GM21423 (cell line): Measurements from ENCODE around the gene LYPLA2.
"Not testable (repeated sequence)": the region's sequence is repeated elsewhere in the genome, so short reads cannot be mapped to it uniquely, and the experiment has no call there.

Experiments used
- ATAC-seq: cut with Tn5 transposase; IDR thresholded peaks from one replicate; pipeline ENCODE4 v1.9.1; 2021; ENCODE audit warnings: mild to moderate bottlenecking, moderate library complexity; ENCODE audit not compliant: unreplicated experiment

The LYPLA2 gene

DNA sequence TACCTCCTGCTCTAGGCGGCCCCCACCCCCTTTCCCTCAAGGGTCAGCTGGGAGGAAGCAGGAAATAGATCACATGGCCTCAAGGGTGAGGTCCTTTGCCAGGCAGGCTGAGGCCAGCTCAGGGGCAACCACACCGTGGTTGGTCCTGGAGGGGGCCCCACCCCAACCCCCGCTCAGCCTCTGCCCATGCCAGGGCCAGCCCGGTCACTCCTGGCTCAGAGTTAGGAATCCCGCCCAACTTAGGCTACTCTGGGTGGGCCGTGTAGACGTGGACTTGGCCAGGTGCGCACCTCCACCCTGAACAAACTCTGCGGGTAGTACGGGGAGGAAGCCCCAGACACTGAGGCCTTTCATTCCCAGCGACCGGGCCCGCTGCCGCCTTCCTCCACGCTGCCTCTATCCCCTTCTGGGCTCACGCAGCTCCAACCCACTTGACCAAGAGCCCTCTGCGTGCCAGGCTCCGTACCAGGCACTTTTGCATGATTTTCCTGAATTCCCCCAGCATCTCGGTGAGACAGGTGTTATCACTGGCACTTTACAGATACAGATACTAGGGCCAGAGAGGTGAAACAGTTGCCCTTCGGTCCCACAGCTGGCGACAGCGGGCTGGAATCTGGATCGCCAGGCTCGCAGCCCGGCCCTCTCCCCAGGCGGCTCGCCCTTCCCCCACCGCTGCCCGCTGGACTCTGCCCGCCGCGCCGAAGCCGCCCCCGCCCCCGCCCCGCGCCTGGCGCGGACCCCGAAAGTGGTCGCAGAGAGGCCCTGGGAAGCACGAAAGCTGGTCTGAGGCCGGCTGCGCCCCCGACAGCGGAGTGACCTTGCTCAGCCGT lies 8.8 kb downstream of the LYPLA2 start:
- ATAC-seq = peak; percentile 12

DNA sequence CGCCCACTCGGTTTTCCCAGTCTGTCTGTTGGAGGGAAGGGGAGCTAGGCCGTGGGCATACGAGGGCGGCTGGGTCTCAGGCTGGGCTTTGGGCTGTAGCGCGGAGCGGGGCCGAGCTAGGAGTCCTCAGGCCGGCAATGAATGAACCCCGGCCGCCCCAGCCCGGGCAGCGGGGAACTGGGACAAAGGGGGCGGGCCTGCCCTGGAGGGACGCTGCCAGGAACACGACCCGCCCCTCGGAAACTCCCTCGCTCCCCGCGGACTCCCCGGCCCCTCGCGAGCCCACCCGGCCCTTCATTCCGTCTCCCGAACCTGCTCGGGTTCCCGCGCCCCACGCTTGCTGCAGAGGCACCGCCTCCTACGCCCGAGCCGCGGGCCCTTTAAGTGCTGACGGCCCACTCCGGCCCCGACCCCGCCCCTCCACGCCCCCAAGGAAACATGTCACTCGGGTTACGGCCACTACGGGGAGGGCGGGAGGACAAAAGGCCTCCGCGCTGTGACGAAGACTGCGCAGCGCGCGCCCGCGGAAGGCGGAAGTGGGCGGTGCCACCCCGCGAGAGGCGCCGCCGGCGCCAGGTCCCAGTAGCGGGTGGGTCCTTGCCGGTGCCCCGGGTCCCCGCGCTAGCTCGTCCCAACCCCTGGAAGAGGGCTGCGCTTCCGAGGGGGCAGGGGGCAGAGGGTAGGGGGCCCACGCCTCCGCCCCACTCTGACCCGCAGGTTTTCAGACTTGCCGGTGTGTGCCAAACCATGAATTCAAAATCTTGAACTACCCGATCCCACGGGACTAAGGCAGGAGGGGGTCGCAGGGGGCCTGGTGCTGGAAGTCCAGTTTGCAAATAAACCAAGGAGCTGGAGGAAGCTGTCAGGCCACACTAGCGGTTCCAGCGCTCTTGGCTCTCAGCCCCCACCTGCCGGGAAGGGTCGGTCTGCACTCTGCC lies 9.7 kb downstream of the LYPLA2 start, which contains the start of gene GALE:
TSS of gene GALE (minus strand) at position 355 of the 938 bp plus-strand sequence. CDS start 1,747 bp downstream, outside the sequence.
- ATAC-seq = peak; percentile 75

DNA sequence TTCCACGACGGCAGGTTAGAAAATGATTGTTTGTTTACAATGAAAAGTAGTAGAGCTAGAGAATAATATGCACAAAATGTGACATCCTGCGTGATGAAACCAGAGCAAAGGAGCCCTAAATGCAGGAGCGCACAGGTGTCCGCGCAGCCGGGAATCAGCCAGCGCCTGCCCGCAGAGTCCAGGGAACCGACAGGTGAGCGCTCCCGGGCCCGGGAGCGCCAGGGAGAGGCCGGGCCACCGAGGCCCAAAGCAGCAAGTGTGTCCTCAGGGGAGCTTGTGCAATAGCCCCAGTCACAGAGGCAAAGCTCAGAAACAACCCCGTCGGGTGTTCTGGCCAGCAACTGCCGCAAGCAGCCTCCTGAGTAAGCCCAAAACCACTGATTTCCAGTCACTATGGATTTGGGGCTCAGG lies 10.4 kb downstream of the LYPLA2 start:
- no peak for ATAC-seq

DNA sequence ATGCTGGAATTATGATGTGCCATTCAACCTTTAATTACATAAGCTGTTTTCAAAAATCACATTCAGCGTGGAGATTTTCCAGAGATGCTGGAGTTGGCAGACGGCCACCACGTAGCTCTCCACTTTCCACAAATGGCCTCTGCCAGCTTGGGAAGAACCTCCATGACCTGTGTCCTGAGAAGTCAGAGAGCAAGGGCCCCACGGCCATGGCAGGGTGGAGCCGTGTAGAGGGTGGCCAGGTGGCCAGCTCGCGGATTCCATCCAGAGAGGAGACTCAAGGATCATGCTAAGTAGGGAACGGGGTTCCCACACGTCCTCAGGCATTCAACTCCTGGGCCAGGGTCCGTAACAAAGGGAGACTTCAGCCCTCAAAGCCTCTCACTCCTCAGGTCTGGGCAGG lies 10.9 kb downstream of the LYPLA2 start:
- ATAC-seq = no peak

DNA sequence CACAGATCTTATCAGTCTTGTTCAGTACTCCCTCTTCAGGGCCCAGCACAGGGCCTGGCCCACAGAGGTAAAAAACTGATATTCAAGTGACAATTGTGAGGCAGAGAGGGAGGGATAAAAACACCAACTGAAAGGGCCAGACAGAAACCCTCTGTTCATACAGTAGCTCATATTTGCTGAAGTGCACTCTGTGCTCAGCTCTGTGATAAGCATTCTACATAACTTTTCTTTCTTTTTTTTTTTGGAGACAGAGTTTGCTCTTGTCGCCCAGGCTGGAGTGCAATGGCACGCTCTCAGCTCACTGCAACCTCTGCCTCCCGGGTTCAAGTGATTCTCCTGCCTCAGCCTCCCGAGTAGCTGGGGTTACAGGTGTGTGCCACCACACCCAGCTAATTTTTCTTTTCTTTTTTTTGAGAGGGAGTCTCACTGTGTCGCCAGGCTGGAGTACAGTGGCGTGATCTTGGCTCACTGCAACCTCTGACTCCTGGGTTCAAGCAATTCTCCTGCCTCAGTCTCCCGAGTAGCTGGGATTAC lies 11.9 kb downstream of the LYPLA2 start:
- ATAC-seq = not testable (repeated sequence)

DNA sequence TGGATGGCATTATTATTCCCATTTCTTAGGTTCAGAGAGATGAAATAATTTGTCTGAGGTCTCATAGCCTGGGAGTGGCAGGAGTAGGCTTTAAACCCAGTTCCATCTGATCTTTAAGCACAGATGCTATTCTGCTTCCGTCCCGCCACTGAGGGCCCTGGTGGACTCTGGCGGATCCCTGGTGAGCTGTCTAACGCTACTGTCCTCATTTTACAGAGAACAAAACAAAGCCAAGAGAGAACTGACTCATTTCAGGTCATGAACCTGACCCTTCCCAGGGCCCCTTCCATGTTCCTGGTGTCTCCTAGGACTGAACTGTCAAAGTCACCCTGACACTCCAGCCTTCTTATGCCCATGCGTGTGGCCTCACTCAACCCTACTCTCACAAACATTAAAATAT lies 12.7 kb downstream of the LYPLA2 start:
- ATAC-seq = no peak

DNA sequence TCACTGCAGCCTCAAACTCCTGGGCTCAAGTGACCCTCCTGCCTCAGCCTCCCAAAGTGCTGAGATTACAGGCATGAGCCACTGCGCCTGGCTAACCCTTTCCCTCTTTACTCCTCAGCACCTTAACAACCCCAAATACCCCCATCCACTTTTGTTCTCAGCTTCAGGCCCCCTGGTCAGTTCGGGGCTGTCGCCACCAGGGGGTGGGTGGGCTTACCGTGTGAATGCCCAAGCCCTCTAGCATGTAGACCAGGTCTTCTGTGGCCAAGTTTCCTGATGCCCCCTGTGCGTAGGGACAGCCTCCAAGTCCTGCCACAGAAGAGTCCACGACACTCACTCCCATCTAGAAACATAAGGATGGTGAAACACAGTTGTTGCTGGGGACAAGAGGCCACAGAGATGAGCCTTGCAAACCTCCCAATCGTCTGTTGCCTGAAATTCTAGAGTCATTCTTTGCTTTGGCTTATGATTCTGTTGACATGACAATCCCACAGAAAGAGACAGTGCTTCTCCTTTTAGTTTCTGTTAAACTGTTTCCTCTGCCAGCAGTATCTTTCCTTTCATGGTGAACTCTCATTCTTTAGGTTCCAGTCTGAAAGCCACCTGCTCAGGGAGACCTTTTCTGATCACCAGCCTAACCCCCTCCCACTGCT lies 13.4 kb downstream of the LYPLA2 start:
- ATAC-seq = no peak

DNA sequence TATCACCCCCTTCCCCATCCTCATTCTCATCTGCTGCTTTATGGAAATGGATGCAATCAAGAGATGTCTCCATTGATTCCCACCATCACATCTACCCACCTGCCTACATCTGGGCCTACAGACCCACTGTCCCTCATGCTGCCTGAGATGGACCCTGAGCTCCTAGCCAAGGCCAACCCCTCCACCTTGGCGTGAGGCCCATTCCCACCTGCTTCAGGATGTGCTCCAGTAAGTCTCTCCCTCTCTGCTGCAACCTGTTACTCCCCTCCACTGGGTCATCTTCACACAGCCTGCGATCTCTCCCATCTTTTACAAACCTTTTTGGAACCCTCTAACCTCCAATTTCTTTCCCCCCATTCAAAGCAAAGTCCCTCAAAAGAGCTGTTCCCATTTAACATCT lies 14.1 kb downstream of the LYPLA2 start:
- ATAC-seq = no peak

DNA sequence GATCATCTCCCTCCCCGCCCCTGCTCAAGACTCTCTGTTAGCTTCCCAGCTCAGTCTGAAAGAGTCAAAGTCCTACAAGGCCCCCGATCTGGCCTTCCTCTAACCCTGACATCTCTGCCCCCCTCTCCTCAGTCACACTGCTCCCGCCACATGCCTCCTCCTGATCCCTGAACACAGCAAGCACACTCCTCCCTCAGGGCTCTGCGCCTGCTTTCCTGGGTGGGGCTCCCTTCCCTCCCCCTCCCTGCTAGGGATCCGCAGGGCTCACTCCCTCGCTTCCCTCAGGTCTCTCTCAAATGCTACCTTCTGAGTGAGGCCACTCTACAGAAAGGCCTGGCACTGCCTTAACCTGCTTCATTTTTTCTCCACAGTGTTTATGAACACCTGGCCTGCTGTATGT lies 15.3 kb downstream of the LYPLA2 start:
- ATAC-seq = no peak

DNA sequence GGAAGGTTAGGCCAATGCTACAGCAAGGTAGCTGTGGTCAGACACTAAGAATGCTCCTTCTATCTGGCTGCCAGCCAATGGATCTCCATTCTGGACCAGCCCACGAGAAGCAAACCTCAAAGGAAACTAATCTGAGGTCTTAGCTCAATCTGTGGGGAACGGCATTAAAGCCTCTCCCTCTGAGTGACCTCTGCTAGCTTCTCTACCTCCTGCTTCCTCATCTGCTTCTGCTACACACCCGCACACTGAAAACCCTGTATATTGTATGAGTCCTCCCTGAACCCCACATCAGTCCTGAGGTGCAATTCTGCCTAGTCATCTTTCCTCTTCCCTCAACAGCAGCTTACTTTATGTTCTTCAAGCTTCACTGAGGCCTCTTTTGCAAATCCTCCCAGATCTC lies 16.5 kb downstream of the LYPLA2 start:
- no peak for ATAC-seq

DNA sequence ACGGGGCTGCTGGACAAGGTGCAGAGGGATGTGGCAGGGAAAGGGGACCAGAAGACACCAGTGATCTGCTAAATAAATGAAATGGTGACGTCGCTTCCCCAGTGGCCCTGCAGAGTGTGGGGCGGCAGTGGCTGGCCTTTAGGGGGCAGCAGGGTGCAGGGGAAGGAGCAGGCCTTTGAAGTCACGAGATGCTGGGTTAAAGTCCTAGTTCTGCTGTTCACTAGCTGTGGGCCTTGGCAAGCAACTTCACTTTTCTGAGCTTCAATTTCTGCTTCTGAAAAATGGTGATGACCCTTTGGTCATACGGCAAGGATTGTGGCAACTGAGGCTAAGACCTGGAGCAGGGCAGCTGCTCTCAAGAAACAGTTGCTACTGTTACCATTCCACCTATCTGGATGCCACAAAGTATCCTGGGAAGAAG lies 18.8 kb downstream of the LYPLA2 start:
- ATAC-seq = no peak

DNA sequence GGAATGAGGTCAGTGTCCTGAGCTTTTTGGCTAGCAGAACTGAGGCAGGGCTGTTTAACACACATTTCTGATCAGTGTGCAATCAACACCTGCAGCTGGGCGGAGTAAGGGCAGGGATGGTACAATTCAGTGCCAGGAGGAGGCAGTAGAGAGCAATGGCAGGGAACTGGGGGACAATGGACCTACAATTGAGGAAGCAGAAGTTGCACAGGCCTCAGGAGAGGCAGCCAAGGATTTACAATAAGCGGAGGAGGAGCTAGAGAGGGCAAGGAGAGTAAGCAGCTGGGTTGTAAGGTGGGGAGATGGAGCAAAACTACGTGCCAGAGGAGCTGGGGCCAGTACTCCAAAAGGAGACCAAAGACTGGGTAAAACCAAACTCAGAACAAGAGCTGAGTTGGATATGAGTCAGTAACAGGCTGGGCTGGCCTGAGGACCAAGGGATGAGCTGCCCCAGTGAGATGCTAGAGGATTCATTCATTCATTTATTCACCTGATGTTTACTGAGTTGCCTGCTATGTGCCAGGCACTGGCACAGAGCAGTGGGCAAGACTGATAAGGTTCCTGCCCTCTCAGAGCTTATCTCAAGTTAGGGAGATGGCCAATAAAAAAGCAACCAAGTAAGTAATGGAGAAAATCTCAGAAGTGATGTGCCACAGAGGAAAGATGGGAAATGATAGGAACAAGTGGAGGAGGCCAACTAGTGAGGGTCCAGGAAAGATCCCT lies 20.0 kb downstream of the LYPLA2 start:
- peak; percentile 62 for ATAC-seq

DNA sequence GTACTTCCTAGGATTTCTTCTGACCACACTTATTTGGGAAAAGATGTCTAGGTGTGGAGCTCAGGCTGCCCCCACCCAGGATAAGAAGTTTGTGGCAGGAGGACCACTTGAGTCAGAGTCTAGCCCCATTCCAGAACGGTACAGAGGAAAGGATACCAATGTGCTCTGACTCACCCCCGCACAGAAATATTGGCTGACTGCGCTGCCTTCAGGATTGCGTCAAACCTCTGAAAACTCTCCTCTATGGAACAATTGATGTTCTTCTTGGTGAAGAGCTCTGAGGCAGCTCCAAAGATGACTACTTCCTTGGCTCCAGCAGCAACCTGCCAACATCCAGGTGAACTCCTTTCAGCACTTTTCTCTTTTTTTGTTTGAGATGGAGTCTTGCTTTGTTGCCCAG lies 23.1 kb downstream of the LYPLA2 start:
- ATAC-seq = no peak

DNA sequence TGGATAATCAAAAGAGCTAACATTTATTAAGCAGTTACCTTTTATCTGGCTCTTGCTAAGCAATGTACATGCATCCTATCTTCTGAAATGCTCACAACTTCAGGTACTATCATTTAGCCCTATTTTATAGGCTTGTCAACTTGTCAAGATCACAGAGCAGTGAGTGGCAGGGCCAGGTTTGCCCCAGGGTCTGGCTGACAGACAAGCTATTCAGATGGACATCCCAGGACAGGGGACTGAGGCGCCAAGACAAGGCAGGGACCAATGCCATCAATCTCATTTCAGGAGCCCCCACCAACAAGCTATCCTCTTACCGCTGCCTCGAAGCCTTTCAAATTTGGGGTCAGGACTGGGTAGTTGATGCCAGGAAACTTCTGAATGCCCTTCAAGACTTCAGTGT lies 25.4 kb downstream of the LYPLA2 start:
- no peak for ATAC-seq

DNA sequence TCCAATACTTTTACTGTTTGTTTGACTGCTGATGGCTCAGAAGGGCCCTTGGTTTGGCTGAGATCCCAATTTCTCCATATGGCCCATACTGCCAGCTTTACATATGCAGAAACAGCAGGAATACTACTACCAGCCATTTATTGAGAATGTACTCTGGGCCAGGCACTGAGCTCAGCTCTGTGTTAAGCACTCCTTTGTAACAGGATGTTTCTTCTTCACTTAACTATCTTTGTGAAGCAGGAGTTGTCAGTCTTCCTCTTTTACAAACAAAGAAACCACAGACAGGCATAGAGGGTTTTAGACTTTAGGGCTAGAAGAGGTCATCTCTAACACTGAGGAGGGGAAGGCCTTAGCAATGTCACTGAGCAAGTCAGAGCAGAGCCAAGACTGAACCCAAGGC lies 26.0 kb downstream of the LYPLA2 start:
- no peak for ATAC-seq

DNA sequence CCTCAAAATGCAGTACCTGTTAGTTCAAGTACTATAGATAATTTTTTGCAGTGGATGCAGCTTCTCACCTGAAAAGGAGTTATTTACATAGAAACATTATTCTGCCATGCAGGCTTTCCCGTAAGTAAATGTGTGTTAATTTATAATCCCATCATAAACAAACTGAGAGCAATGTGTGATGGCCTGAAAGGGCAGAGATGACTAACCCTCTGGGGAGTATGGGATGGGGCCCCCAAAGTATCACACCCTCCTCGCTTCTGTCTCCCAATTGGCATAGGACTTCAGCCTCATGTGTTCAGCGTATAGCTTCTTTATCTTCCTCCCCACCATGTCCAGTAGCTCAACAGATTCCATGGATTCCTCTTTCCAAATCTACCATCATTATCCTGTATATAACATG lies 26.7 kb downstream of the LYPLA2 start:
- no peak for ATAC-seq

DNA sequence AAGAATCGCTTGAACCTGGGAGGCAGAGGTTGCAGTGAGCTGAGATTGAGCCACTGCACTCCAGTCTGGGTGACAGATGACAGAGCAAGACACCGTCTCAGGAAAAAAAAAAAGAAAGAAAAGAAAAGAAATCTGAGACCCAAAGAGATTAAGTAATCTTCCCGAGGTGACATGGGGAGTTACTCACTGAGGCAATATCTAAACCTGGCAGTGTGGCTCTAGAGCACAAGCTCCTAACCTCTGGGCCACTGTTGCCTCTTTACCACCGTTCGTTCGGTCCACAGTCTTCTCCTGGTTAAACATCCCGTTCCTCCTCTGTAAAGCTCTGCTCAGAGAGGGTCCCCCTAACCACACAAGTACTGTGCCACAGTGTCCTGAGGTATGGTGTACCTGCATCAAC lies 32.8 kb downstream of the LYPLA2 start:
- no peak for ATAC-seq

DNA sequence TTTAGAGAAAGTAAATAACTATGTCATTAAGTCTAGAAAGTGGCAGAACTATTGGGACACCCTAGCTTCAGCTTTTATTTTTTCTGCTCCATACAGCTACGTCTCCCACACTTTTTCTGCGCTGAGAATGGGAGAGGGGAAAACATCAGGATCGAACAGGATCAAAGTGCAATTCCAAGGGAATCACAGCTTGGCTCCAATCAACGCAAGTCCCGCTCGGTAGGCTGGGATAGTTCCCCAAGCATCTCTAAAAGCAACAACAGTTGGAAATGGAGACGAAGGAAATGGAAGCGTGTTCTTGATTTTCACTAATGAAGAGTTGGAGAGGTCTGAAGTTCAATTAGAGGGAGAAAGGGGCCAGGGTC lies 33.7 kb downstream of the LYPLA2 start:
- ATAC-seq = no peak

DNA sequence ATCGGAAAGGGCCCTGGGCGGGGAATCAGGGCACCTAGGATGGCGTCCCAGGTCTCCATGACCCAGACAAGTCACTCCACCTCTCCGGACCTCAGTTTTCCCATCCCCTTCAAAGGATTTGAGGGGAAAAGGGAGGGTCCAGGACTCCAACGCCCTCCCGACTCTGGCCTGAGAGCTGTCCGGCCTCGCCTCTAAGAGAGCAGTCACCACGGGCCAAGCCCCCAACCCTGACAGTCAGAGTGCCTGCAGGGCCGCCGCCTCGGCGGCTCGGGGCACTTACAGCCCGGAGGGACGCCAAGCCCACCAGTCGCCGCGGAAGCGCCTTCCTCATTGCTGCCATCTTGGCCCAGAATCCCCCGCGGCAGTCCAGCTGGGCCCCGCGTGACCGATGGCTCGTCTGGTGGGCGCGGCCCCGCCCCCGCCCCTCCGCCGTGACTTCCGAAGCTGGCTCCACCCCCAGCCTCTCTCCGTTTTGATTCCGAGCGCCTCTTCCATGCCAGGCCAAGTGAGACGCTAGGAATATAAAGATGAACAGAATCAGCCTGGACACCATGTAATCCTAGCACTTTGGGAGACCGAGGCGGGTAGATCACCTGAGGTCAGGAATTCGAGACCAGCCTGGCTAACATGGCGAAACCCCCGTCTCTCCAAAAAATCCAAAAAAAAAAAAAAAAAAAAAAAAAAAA lies 34.3 kb downstream of the LYPLA2 start, which contains the start of gene HMGCL:
TSS of gene HMGCL (minus strand) at position 354 of the 686 bp plus-strand sequence. CDS start at position 340, 14 bp downstream.
- peak; percentile 91 for ATAC-seq
